Measurements from ENCODE around the gene KIF6.

DNA sequence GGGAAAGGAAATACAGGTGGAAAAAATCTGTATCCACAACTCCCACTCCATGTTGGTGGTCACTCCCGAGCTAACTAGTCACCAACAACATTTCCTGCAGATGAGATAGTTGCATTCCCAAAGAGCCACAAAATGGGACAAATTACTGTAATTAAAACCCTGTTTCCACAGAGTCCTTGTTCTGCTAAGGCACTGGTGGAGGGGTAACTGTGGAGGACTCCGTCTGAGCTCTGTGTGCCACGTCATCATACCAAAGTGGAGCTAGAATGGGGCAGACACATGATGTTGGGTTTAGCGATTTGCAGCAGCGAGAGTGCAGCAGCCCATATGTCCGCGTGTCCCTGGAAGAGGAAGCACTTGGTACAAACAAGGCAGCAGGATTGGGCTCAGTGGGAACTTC is 230.2 kb downstream of the KIF6 start:
- TF ChIP-seq GATA3 (IDR thresholded peaks at IDR 0.05; ENCODE audit: low read depth, low read length), result no peak
- TF ChIP-seq GATA2 (IDR thresholded peaks at IDR 0.05; ENCODE audit: low read depth, low read length), result no peak

Data from SH-SY5Y (cell line).